Astrocyte (in vitro differentiated cells and primary cell): ENCODE measurements around the gene MAGI1. TPM values are rescaled to one million over a fixed set of nuclear protein-coding genes. Genes with fewer than 3 reads are reported as not detected.

Experiments
- DNase-seq: peaks from one replicate; pipeline ENCODE4 v3.0.0-alpha.2; 2010; ENCODE audit warnings: low read depth
- FAIRE-seq: peaks from 2 replicates; lab custom pipeline; 2011; peaks lifted over from hg19 to GRCh38; lab: Jason Lieb, UNC
- H2AFZ ChIP-seq: 2 replicates; pipeline ENCODE4 v1.6.0; 2012; ENCODE audit warnings: low read depth, low read length, inconsistent platforms
- H3K27ac ChIP-seq: 2 replicates; pipeline ENCODE4 v1.5.1; 2011; ENCODE audit warnings: low read depth, low read length, inconsistent platforms
- H3K27me3 ChIP-seq: 2 replicates; pipeline ENCODE4 v1.6.0; 2011; ENCODE audit warnings: low read length, inconsistent platforms; ENCODE audit not compliant: insufficient read depth
- H3K36me3 ChIP-seq: 2 replicates; pipeline ENCODE4 v1.5.1; 2011; ENCODE audit warnings: low read length, inconsistent platforms; ENCODE audit not compliant: insufficient read depth
- H3K4me1 ChIP-seq: 2 replicates; pipeline ENCODE4 v1.5.1; 2011; ENCODE audit warnings: low read length, inconsistent platforms; ENCODE audit not compliant: insufficient read depth
- H3K4me2 ChIP-seq: 2 replicates; pipeline ENCODE4 v1.6.0; 2012; ENCODE audit warnings: low read length, inconsistent platforms
- H3K4me3 ChIP-seq: 2 replicates; pipeline ENCODE4 v1.5.1; 2011; ENCODE audit warnings: low read depth, mild to moderate bottlenecking, low read length, inconsistent platforms; ENCODE audit not compliant: insufficient read depth
- H3K79me2 ChIP-seq: 2 replicates; pipeline ENCODE4 v1.6.0; 2012; ENCODE audit warnings: mild to moderate bottlenecking, low read length, inconsistent platforms; ENCODE audit not compliant: insufficient read depth
- H3K9ac ChIP-seq: 2 replicates; pipeline ENCODE4 v1.6.0; 2012; ENCODE audit warnings: mild to moderate bottlenecking, low read length, inconsistent platforms
- H3K9me3 ChIP-seq: 2 replicates; pipeline ENCODE4 v1.5.1; 2012; ENCODE audit warnings: low read depth, mild to moderate bottlenecking, low read length, inconsistent platforms; ENCODE audit not compliant: insufficient read depth
- H4K20me1 ChIP-seq: 2 replicates; pipeline ENCODE4 v1.6.0; 2012; ENCODE audit warnings: low read length, inconsistent platforms; ENCODE audit not compliant: insufficient read depth
- H3K27ac Mint-ChIP-seq: one replicate; pipeline ENCODE4 v1.8.0; 2021; ENCODE audit warnings: mild to moderate bottlenecking, mixed read lengths; ENCODE audit not compliant: unreplicated experiment
- H3K27me3 Mint-ChIP-seq: one replicate; pipeline ENCODE4 v1.8.0; 2021; ENCODE audit warnings: low read depth, mixed read lengths; ENCODE audit not compliant: unreplicated experiment
- H3K36me3 Mint-ChIP-seq: one replicate; pipeline ENCODE4 v1.8.0; 2021; ENCODE audit warnings: low read depth, mixed read lengths; ENCODE audit not compliant: unreplicated experiment
- H3K4me1 Mint-ChIP-seq: one replicate; pipeline ENCODE4 v1.8.0; 2021; ENCODE audit warnings: low read depth, mixed read lengths; ENCODE audit not compliant: unreplicated experiment
- H3K4me3 Mint-ChIP-seq: one replicate; pipeline ENCODE4 v1.8.0; 2021; ENCODE audit warnings: mild to moderate bottlenecking, moderate library complexity, mixed read lengths; ENCODE audit not compliant: unreplicated experiment
- H3K9me3 Mint-ChIP-seq: one replicate; pipeline ENCODE4 v1.8.0; 2021; ENCODE audit warnings: mild to moderate bottlenecking, mixed read lengths; ENCODE audit not compliant: unreplicated experiment
- EZH2 ChIP-seq: IDR thresholded peaks from 2 replicates; pipeline ENCODE4 v1.6.1; 2012; ENCODE audit warnings: mild to moderate bottlenecking, low read length, inconsistent platforms; ENCODE audit not compliant: insufficient read depth
- total RNA-seq: library from RNA; stranded (reverse); gene quantifications from 2 replicates; pipeline ENCODE4 v1.2.1, GENCODE V29; 2021
- TF ChIP-seq, protein P1 (sequence below): IDR thresholded peaks from 2 replicates; pipeline ENCODE4 v1.5.1; 2011; ENCODE audit warnings: low read depth, mild to moderate bottlenecking, inconsistent platforms, low read length, moderate library complexity; ENCODE audit not compliant: insufficient read depth

Gene MAGI1
- total RNA-seq, 1 donor from 2014 or later: 31.8 TPM

DNA sequence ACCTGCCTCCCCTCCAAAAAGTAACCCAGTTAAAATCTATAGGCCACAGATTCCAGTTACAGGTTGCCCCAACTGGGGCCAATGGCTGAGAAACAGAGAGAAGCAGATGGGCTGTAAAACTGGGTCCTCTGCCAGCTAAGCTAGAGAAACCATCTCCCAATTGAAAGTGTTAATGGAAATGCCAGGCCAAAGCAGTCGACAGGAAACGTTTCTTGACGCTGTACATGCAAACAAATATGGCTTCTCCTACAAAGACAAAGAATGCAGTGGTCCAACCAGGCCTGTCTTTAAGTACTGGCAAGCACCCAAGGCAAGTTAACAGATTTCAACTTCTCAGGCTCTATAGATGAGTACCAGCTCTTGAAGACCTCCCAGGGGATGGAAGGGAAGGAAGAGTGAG, 71.3 kb downstream of the MAGI1 start:
- H2AFZ ChIP-seq: no peak overlapping the region
- H3K4me2 ChIP-seq: no peak overlapping the region
- TF ChIP-seq, protein P1, sequence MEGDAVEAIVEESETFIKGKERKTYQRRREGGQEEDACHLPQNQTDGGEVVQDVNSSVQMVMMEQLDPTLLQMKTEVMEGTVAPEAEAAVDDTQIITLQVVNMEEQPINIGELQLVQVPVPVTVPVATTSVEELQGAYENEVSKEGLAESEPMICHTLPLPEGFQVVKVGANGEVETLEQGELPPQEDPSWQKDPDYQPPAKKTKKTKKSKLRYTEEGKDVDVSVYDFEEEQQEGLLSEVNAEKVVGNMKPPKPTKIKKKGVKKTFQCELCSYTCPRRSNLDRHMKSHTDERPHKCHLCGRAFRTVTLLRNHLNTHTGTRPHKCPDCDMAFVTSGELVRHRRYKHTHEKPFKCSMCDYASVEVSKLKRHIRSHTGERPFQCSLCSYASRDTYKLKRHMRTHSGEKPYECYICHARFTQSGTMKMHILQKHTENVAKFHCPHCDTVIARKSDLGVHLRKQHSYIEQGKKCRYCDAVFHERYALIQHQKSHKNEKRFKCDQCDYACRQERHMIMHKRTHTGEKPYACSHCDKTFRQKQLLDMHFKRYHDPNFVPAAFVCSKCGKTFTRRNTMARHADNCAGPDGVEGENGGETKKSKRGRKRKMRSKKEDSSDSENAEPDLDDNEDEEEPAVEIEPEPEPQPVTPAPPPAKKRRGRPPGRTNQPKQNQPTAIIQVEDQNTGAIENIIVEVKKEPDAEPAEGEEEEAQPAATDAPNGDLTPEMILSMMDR: no peak
- TF ChIP-seq EZH2: no peak
- Mint-ChIP-seq H3K36me3 (no peaks in the 10 kb centered on the region), H3K27ac (peak overlapping the region; percentile 4), H3K27me3 (no peaks in the 10 kb centered on the region), H3K4me3 (no peak overlapping the region), H3K9me3 (no peaks in the 10 kb centered on the region), H3K4me1 (peaks cover 32% of the 10 kb centered on the region)
- no peaks in the 10 kb centered on the region for H3K27me3 ChIP-seq
- FAIRE-seq (no peak), DNase-seq (no peak)
- peaks cover 7% of the 10 kb centered on the region for H3K79me2 ChIP-seq
- peaks cover 20% of the 10 kb centered on the region for H3K4me1 ChIP-seq
- no peaks in the 10 kb centered on the region for H3K36me3 ChIP-seq
- H3K4me3 ChIP-seq: no peak overlapping the region
- H3K27ac ChIP-seq: no peak overlapping the region
- no peaks in the 10 kb centered on the region for H3K9me3 ChIP-seq
- no peaks in the 10 kb centered on the region for H4K20me1 ChIP-seq
- H3K9ac ChIP-seq: no peak overlapping the region

DNA sequence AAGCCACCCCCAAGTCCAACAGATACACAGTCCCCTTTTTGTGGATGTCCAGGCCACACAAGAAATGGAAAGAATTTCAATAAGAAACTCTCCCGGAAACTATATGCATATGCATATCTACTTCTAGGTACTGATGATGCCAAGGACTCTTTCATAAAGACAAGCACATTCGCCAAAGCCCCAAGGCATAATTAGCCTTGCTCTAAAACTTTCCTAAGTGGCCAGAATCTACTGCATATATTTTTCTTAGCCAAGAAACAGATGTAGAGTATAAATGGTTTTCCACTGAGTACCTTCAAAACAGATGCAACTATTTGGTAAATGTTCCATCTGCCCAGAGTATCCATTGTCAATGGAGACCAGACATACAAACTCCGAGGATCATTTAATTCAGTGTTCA, 73.9 kb downstream of the MAGI1 start:
- Histone ChIP-seq H3K4me2 (peak overlapping the region; percentile 83), H3K79me2 (peaks cover 9% of the 10 kb centered on the region), H3K27ac (no peak overlapping the region), H3K9ac (no peak overlapping the region), H3K9me3 (no peaks in the 10 kb centered on the region), H4K20me1 (no peaks in the 10 kb centered on the region), H3K36me3 (no peaks in the 10 kb centered on the region), H3K4me3 (no peak overlapping the region), H3K27me3 (no peaks in the 10 kb centered on the region), H2AFZ (no peak overlapping the region), H3K4me1 (peaks cover 20% of the 10 kb centered on the region)
- FAIRE-seq (no peak), DNase-seq (no peak)
- Mint-ChIP-seq H3K36me3 (no peaks in the 10 kb centered on the region), H3K27ac (no peak overlapping the region), H3K4me1 (peaks cover 36% of the 10 kb centered on the region), H3K4me3 (no peak overlapping the region), H3K27me3 (no peaks in the 10 kb centered on the region), H3K9me3 (no peaks in the 10 kb centered on the region)
- no peak for TF ChIP-seq EZH2
- TF ChIP-seq, protein P1: no peak

DNA sequence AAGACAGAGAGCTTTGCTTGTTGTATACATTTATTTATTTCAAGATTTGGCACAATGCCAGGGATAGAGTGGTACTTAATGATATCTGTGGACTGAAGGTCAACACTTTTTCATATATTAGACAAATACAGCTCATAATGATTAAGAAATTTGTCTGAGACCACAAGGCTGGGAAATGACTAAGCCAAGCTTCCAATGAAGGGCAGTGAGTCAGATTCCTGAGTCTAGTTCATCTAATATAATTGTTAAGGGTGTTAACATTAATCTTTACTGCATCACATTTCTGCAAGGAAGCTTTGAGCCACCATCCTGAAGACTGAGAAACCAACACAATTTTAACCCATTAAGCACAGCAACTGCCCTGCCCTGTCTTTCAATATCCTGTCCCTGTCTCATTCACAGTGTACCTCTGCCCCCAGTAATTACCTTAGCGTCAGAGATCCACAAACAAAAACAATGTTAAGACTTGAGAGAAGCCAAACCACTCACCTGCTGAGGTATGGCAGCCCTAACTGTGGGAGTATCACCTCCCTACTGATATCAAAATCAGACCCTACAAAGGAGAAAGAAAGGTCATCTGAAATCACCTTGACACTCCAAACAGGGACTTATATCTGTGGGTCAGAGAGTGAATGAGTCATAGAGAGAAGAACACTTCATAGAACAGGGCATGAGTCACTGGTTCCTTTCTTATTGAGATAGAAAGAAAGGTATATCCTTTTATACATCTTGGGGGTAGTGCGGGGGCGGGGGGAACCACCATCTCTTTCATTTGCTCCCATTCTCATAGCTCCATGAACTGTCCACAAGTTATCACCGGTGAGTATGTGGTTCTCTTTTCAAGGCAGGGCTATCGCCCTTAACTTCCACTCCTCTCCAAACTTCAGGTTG, 74.7 kb downstream of the MAGI1 start:
- peak overlapping the region; percentile 83 for H3K4me2 ChIP-seq
- peak; percentile 94 for FAIRE-seq

More for the DNA sequence above, 74.7 kb downstream of the MAGI1 start:
- Histone ChIP-seq H3K36me3 (no peaks in the 10 kb centered on the region), H4K20me1 (no peaks in the 10 kb centered on the region), H2AFZ (no peak overlapping the region), H3K9me3 (no peaks in the 10 kb centered on the region), H3K79me2 (peaks cover 3% of the 10 kb centered on the region), H3K27ac (peak overlapping the region; percentile 74), H3K9ac (peak overlapping the region; percentile 43), H3K4me3 (peak overlapping the region; percentile 30), H3K27me3 (no peaks in the 10 kb centered on the region), H3K4me1 (peaks cover 18% of the 10 kb centered on the region)
- no peak for TF ChIP-seq EZH2
- TF ChIP-seq, protein P1: no peak
- peak; percentile 96 for DNase-seq
- H3K4me1 Mint-ChIP-seq: peaks cover 37% of the 10 kb centered on the region
- peak overlapping the region; percentile 64 for H3K27ac Mint-ChIP-seq
- no peaks in the 10 kb centered on the region for H3K9me3 Mint-ChIP-seq
- H3K4me3 Mint-ChIP-seq: no peak overlapping the region
- no peaks in the 10 kb centered on the region for H3K36me3 Mint-ChIP-seq
- H3K27me3 Mint-ChIP-seq: no peaks in the 10 kb centered on the region
